GM11168 (cell line): Measurements from ENCODE around the gene ENDOD1.

Source experiments
- in situ Hi-C: fragments of 300-500 bp; cut with MboI; formaldehyde crosslinking; loops from one replicate; pipeline ENCODE4 v1.12.0; 2022; ENCODE audit warnings: low sequenced_read_pairs; ENCODE audit not compliant: unreplicated experiment

Gene ENDOD1

DNA sequence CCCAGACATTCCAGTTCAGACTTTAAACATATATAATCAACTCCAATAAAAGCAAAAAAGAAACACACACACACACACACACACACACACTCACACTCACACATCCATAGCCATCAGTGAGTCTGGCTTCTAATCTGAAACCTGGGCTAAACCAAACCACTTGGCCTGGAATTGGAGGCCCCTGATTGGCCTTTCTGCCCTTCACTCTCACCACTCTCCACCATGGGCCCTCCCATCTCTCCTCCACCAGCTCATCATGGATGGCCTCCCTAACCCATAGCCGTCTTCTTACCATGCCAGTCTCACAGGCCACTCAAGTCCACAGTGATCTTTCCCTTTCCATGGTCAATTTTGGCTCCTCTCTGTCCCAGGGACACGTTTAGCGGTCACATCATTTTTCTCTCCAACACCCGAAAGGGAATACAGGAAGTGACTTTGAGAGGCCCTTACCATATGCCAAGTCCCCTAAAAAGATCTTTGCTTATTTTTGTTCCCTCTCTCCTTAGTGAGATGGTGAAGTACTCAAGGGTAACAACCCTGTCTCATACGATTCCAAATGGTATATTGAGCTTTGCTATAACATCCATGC, 66.6 kb downstream of the ENDOD1 start:
- in situ Hi-C loops: loop anchor here (5.0 kb wide), 2 partner anchors 536 to 606 kb away; no protein-coding TSS in a partner anchor

DNA sequence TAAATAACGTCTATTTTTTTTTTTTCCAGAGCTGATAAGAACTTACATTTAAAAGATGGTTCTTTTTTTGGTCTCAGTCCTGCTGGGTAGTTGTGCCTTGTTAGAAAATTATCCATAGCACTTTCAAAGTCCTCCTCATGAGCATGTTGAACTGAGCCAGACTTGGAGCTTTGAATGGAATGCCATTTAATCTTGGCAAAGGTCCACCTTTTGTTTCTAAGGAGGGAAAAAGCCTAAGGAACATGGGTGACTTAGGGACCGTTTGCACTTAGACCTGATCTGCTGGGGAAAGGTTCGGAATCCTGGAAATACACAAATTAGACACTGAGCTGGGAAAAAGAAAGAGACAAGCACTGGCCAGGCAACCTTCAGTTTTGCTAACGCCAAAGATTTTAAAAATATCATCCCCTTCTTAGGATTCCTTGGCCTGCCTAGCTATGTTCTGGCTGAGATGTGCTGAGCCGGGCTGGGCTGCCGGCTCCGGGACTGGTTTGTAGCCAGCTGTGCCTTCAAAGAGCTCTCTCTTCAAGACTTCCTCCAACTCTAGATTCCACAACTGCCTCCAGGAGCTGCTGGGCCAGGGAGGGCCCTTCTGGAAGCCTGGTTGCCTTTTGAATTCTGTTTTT, 67.4 kb downstream of the ENDOD1 start:
- in situ Hi-C loops: loop anchor here (5.0 kb wide), 2 partner anchors 535 to 605 kb away; no protein-coding TSS in a partner anchor

DNA sequence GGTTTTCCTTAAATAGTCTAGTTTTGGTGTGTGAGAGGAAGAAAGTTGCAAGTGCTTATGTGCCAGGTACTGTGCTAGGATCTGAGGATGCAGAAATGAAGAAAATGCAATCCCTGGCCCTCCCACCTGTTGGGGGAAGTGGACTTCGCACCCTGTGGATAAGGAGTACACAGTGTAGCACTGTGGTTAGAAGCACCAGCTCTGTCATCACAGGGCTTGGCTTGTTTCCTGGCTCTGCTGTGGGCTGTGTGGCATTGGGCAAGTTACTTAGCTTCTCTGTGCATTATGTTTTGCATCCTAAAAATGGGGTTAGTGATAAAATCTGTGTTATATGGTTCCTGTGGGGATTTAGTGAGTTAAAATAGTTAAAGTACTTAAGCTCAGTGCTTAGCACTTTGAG, 68.2 kb downstream of the ENDOD1 start:
- in situ Hi-C loops: loop anchor here (5.0 kb wide), 2 partner anchors 534 to 604 kb away; no protein-coding TSS in a partner anchor

DNA sequence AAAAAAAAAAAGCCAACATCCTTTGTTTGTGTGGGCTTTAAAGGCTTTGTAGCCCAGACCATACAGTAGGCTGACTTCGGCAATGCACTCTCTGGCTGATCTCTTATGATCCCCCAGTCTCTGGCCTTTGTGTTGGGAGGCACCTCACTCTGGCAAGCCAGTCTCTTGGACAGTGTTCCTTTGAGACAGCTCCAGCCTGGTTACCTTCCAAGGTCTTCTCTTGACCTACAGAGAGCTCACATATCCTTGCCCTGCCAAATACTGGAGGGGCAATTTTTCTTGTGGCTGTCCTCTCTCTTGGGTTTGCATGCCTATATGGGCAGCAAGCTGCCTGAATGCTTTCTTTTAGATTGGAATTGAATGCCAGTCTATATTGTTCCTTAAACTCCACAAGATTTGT, 71.6 kb downstream of the ENDOD1 start:
- in situ Hi-C loops: no loop called here

DNA sequence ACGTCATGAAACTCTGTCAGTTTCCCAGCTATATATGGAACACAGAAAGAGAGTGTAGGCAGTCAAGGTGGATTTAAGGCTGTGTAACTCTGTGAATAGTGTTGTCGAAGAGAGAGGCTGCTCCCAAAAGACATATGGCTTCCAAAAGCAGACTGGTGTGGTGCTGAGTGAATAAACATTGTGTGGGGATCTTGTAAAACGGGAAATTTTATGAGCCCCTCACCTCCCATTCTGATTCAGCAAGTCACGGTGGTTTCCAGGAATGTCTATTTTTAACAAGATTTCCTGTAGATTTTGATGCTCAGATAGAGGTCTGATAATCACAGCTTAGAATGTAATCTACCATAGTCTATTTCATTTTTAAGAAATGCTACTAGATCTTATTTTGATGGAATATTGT, 73.5 kb downstream of the ENDOD1 start:
- in situ Hi-C loops: no loop called here

DNA sequence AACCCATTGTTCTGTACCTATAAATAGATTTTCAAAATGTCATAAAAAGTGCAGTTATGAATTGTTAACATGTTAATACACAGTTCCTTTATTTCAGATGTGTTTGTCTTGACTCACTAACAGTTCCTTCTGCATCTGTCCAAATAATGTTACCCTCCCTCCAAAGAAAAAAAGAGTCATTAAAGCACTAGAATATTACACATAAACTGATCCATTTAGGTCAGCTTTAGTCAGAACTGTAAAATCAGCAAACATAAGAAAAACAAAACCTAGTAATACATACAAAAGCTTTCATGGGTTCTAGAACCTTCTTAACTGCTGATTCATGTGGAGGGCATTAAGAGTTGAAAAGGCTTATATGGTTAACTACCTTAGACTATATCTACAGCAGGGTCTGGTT, 76.0 kb downstream of the ENDOD1 start:
- in situ Hi-C loops: no loop called here

DNA sequence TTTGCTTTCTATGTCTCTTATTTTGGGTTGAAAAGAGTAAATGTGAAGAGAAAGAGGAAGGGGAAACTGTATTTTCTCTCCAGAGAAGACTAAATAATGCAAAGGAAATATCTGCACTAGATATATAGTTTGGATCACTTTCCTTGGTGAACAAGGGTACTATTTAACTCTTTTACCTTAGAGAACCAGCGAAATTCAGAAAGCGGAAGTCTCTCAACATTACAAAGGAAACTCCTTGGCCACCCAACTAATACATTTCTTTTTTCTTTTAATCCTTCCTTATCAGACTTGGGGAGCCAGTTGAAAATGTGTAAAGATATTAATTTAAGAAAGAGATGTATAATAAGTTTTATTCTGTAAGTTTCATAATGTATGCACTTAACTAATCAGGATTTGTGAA, 77.1 kb downstream of the ENDOD1 start:
- in situ Hi-C loops: no loop called here

DNA sequence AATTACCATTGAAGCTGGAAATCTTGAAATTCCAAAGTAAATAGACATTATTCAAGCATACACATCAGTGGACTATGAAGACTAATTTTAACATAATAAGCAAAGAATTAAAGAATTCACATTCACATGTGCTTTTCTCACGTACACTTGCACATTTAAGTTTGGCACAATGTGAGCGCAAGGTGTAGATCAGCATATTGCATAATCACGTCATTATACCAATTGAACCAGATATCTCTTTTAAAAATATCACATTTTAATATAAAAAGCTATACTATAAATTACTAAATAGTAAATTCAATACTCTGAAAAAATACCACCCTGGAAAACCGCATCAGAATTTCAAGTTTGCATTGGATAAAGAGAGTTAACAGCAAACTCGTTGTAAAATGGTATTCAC, 80.6 kb downstream of the ENDOD1 start:
- in situ Hi-C loops: no loop called here

DNA sequence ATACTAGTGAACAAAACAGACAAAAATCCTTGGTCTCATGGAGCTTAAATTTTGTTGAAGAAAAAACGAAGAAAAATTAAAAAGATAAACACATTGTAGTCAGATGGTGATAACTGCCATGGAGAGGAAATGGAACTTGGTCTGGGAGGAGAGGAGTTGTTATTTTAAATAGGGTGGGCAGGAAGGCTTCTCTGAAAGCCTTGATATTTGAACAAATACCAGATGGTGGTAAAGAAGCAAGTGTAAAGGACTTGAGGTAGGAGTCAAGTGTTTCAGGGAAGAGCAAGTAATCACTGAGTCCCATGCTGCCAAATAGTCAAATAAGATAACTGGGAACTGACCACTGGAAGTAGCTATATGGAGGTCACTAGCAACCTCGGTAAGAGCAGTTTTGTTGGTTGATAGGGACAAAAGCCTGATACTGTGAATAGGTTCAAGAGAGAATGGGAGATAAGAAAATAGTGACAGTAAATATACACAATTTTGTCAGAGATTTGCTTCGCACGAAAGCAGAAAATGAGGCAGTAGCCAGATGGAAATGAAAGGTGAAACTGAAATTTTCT, 86.3 kb downstream of the ENDOD1 start:
- in situ Hi-C loops: no loop called here
